ACC112 (cell line): ENCODE data around the gene CSH2.
"Not testable (repeated sequence)": the region's sequence is repeated elsewhere in the genome, so short reads cannot be mapped to it uniquely, and the experiment has no call there.

Source experiments
- H2AFZ ChIP-seq: fragments of 200-600 bp; sonication (generic); one replicate; pipeline ENCODE4 v1.6.0; 2017; ENCODE audit warnings: antibody characterized with exemption, low read length; ENCODE audit not compliant: unreplicated experiment
- H3K27ac ChIP-seq: fragments of 200-600 bp; sonication (generic); 2 replicates; pipeline ENCODE4 v1.5.1; 2014; ENCODE audit warnings: low read depth, mild to moderate bottlenecking, antibody characterized with exemption, low read length, moderate library complexity
- H3K27me3 ChIP-seq: fragments of 200-600 bp; sonication (generic); 2 replicates; pipeline ENCODE4 v1.6.1; 2014; ENCODE audit warnings: mild to moderate bottlenecking, antibody characterized with exemption, low read length, moderate library complexity, mixed read lengths; ENCODE audit not compliant: insufficient read depth
- H3K36me3 ChIP-seq: fragments of 200-600 bp; sonication (generic); 2 replicates; pipeline ENCODE4 v1.6.1; 2016; ENCODE audit warnings: mild to moderate bottlenecking, antibody characterized with exemption, low read length, moderate library complexity, mixed read lengths; ENCODE audit not compliant: insufficient read depth
- H3K4me1 ChIP-seq: fragments of 200-600 bp; sonication (generic); one replicate; pipeline ENCODE4 v1.6.1; 2016; ENCODE audit warnings: low read length, mixed read lengths; ENCODE audit not compliant: insufficient read depth, unreplicated experiment, control insufficient read depth
- H3K4me3 ChIP-seq: fragments of 200-600 bp; sonication (generic); 2 replicates; pipeline ENCODE4 v1.5.1; 2014; ENCODE audit warnings: mild to moderate bottlenecking, low read depth, low read length
- H3K79me2 ChIP-seq: fragments of 200-600 bp; sonication (generic); one replicate; pipeline ENCODE4 v1.6.0; 2016; ENCODE audit warnings: low read length; ENCODE audit not compliant: control insufficient read depth, unreplicated experiment, insufficient read depth

CSH2 gene

GRCh38 chr17:63878413-63878812 lies 4.9 kb upstream of the CSH2 start:
- H3K36me3 ChIP-seq, H3K79me2 ChIP-seq, H3K4me1 ChIP-seq, H2AFZ ChIP-seq, H3K4me3 ChIP-seq, H3K27ac ChIP-seq: not testable (repeated sequence)
- peaks cover 12% of the 10 kb centered on the region; the same call in 1 of the 2 replicates for H3K27me3 ChIP-seq

- H3K4me1 ChIP-seq, H2AFZ ChIP-seq, H3K4me3 ChIP-seq, H3K27ac ChIP-seq, H3K27me3 ChIP-seq, H3K79me2 ChIP-seq, H3K36me3 ChIP-seq: not testable (repeated sequence)
Observed at GRCh38 chr17:63874693-63875092, 1.2 kb upstream of the CSH2 start.

GRCh38 chr17:63874061-63874626 lies 667 bp upstream of the CSH2 start:
- H3K36me3 ChIP-seq, H3K4me3 ChIP-seq, H3K79me2 ChIP-seq, H3K4me1 ChIP-seq, H2AFZ ChIP-seq, H3K27me3 ChIP-seq, H3K27ac ChIP-seq: not testable (repeated sequence)

- not testable (repeated sequence) for H3K4me3 ChIP-seq, H3K36me3 ChIP-seq, H2AFZ ChIP-seq, H3K4me1 ChIP-seq, H3K27me3 ChIP-seq, H3K27ac ChIP-seq, H3K79me2 ChIP-seq
Observed at GRCh38 chr17:63871646-63872365, 1.7 kb downstream of the CSH2 start.

- H2AFZ ChIP-seq, H3K79me2 ChIP-seq, H3K27ac ChIP-seq, H3K4me1 ChIP-seq, H3K36me3 ChIP-seq, H3K4me3 ChIP-seq, H3K27me3 ChIP-seq: not testable (repeated sequence)
Observed at GRCh38 chr17:63870292-63870665, 3.2 kb downstream of the CSH2 start.

- H3K27me3 ChIP-seq, H3K4me1 ChIP-seq, H3K27ac ChIP-seq, H3K36me3 ChIP-seq, H3K79me2 ChIP-seq, H2AFZ ChIP-seq, H3K4me3 ChIP-seq: not testable (repeated sequence)
Observed at GRCh38 chr17:63869491-63870291, 3.8 kb downstream of the CSH2 start.

GRCh38 chr17:63866625-63867024 lies 6.9 kb downstream of the CSH2 start:
- not testable (repeated sequence) for H3K4me3 ChIP-seq, H3K36me3 ChIP-seq, H3K4me1 ChIP-seq, H2AFZ ChIP-seq, H3K27me3 ChIP-seq, H3K27ac ChIP-seq, H3K79me2 ChIP-seq

GRCh38 chr17:63859257-63859656 lies 14.2 kb downstream of the CSH2 start:
- H3K4me3 ChIP-seq = no peak overlapping the region
- H3K27ac ChIP-seq = no peak overlapping the region
- no peaks in the 10 kb centered on the region for H3K36me3 ChIP-seq
- no peaks in the 10 kb centered on the region for H3K79me2 ChIP-seq
- H3K4me1 ChIP-seq = no peaks in the 10 kb centered on the region
- no peak overlapping the region for H2AFZ ChIP-seq
- peaks cover 9% of the 10 kb centered on the region; the same call in 1 of the 2 replicates for H3K27me3 ChIP-seq

- not testable (repeated sequence) for H3K27ac ChIP-seq, H3K4me1 ChIP-seq, H2AFZ ChIP-seq, H3K4me3 ChIP-seq, H3K79me2 ChIP-seq, H3K27me3 ChIP-seq, H3K36me3 ChIP-seq
Observed at GRCh38 chr17:63856425-63856824, 17.1 kb downstream of the CSH2 start.

GRCh38 chr17:63855185-63855584 lies 18.3 kb downstream of the CSH2 start:
- H3K36me3 ChIP-seq = no peaks in the 10 kb centered on the region
- no peak overlapping the region for H3K4me3 ChIP-seq
- no peaks in the 10 kb centered on the region for H3K79me2 ChIP-seq
- peaks cover 9% of the 10 kb centered on the region; the same call in 1 of the 2 replicates for H3K27me3 ChIP-seq
- no peak overlapping the region for H3K27ac ChIP-seq
- no peaks in the 10 kb centered on the region for H3K4me1 ChIP-seq
- no peak overlapping the region for H2AFZ ChIP-seq

GRCh38 chr17:63854709-63855108 lies 18.8 kb downstream of the CSH2 start:
- H3K4me3 ChIP-seq = no peak overlapping the region
- H3K4me1 ChIP-seq = no peaks in the 10 kb centered on the region
- H3K36me3 ChIP-seq = no peaks in the 10 kb centered on the region
- H2AFZ ChIP-seq = no peak overlapping the region
- H3K27me3 ChIP-seq = peaks cover 8% of the 10 kb centered on the region; the same call in 1 of the 2 replicates
- no peak overlapping the region for H3K27ac ChIP-seq
- H3K79me2 ChIP-seq = no peaks in the 10 kb centered on the region
